Vagina (tissue), 2 donors: Measurements from ENCODE around the gene PTPRM.

Experiments used
- POLR2A ChIP-seq, 2 donors: fragments of 450-650 bp; IDR thresholded peaks; one replicate each; pipeline ENCODE4 v1.6.1; 2017; ENCODE audit warnings: antibody characterized with exemption in 2 of 2, mild to moderate bottlenecking in 2 of 2, moderate library complexity in 2 of 2
- POLR2AphosphoS5 ChIP-seq, 2 donors: sonication (generic); formaldehyde crosslinking; IDR thresholded peaks; one replicate each; pipeline ENCODE4 v1.9.0; 2017; ENCODE audit warnings: antibody characterized with exemption in 2 of 2, mild to moderate bottlenecking in 2 of 2, low read depth in 1 of 2; ENCODE audit not compliant: insufficient read depth in 1 of 2
- TF ChIP-seq, protein P1 (sequence below), 3 experiments: fragments of 450-650 bp in 2 of 3; fragments of 200-600 bp in 1 of 3; sonication (generic) in 1 of 3; IDR thresholded peaks; one replicate each; pipeline ENCODE4 v1.5.1; 2017 to 2019; ENCODE audit warnings: antibody characterized with exemption in 3 of 3, mild to moderate bottlenecking in 2 of 3, moderate library complexity in 2 of 3

DNA sequence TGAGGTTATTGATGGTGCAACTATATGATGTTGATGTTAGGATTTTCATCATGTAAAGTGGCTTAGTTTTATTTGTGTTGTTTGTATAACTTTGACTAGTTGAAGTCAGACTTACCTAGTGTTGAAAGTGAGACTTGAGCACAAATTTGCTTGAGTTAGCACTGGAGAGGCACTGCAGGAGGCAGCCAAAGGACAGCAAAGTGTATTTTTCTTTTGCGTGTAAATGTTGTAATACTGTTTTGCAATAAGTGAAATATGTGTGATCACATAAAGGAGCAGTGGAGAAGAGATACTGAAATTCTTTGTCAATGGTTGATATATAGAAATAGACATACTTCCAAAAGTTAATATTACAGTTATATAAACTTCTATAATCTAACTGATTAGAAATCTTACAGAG is 710.2 kb downstream of the PTPRM start:
- TF ChIP-seq, protein P1, sequence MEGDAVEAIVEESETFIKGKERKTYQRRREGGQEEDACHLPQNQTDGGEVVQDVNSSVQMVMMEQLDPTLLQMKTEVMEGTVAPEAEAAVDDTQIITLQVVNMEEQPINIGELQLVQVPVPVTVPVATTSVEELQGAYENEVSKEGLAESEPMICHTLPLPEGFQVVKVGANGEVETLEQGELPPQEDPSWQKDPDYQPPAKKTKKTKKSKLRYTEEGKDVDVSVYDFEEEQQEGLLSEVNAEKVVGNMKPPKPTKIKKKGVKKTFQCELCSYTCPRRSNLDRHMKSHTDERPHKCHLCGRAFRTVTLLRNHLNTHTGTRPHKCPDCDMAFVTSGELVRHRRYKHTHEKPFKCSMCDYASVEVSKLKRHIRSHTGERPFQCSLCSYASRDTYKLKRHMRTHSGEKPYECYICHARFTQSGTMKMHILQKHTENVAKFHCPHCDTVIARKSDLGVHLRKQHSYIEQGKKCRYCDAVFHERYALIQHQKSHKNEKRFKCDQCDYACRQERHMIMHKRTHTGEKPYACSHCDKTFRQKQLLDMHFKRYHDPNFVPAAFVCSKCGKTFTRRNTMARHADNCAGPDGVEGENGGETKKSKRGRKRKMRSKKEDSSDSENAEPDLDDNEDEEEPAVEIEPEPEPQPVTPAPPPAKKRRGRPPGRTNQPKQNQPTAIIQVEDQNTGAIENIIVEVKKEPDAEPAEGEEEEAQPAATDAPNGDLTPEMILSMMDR (IDR thresholded peaks at IDR 0.05) = no peak
- TF ChIP-seq POLR2A (IDR thresholded peaks at IDR 0.05) (no peak), POLR2AphosphoS5 (IDR thresholded peaks at IDR 0.05; ENCODE audit: insufficient read depth in 1 of 2, low read depth in 1 of 2) (no peak)
